ENCODE results near the gene UBQLN4.

GRCh38 chr1:156004843-156005584 is 48.6 kb downstream of the UBQLN4 start:
- TF ChIP-seq STAT6 (CRISPR knock-in tag; conservative IDR thresholded peaks at IDR 0.05; ENCODE audit: low read depth), result no peak
- no peak for TF ChIP-seq CTCF (IDR thresholded peaks at IDR 0.05)
- TF ChIP-seq JUN (CRISPR knock-in tag; IDR thresholded peaks at IDR 0.05), result no peak
- no peak for TF ChIP-seq OVOL2 (CRISPR knock-in tag; IDR thresholded peaks at IDR 0.05; ENCODE audit: borderline replicate concordance)
- no peak for TF ChIP-seq RELA (CRISPR knock-in tag; IDR thresholded peaks at IDR 0.05; ENCODE audit: borderline replicate concordance)

All from WTC11 (cell line).